ENCODE results near the gene CMTM8.

The CMTM8 gene

DNA sequence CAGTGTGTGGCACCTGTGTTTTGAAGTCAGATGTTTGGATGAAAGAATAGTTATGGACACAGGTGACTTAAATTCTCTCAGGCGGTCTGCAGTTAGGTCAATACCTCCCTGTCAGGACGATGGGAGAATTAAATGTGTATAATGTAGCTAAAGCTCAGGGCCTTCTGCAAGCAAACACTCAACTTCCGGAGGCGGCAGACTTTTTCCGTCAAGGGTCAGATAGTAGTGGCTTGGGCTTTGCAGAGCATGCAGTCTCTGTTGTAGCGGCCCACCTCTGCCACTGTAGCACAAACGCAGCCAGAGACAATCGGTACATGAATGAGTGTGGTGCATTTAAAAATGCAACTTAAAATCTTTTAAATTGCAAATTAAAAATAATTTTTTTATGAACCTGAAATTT lies 47.4 kb downstream of the CMTM8 start:
- Histone ChIP-seq H3K27me3 (ENCODE audit: insufficient read depth, low read length, poor library complexity) (no peaks in the 10 kb centered on the region), H3K4me3 (ENCODE audit: low read depth in 1 of 2, low read length in 2 of 2) (no peak overlapping the region), H3K9me3 (ENCODE audit: insufficient read depth, low read length, severe bottlenecking) (no peaks in the 10 kb centered on the region), H3K27ac (ENCODE audit: low read length) (no peak overlapping the region), H3K36me3 (ENCODE audit: insufficient read depth, low read length) (no peaks in the 10 kb centered on the region), H3K9ac (ENCODE audit: low read depth, low read length) (no peak overlapping the region), H2AFZ (ENCODE audit: low read depth, low read length) (no peak overlapping the region), H3K4me2 (ENCODE audit: insufficient read depth, low read length) (no peak overlapping the region), H3K4me1 (ENCODE audit: insufficient read depth, low read length) (peaks cover 15% of the 10 kb centered on the region), H3K79me2 (ENCODE audit: insufficient read depth, low read length) (no peaks in the 10 kb centered on the region), H4K20me1 (ENCODE audit: insufficient read depth, low read length) (no peaks in the 10 kb centered on the region)
- TF ChIP-seq, protein P1, sequence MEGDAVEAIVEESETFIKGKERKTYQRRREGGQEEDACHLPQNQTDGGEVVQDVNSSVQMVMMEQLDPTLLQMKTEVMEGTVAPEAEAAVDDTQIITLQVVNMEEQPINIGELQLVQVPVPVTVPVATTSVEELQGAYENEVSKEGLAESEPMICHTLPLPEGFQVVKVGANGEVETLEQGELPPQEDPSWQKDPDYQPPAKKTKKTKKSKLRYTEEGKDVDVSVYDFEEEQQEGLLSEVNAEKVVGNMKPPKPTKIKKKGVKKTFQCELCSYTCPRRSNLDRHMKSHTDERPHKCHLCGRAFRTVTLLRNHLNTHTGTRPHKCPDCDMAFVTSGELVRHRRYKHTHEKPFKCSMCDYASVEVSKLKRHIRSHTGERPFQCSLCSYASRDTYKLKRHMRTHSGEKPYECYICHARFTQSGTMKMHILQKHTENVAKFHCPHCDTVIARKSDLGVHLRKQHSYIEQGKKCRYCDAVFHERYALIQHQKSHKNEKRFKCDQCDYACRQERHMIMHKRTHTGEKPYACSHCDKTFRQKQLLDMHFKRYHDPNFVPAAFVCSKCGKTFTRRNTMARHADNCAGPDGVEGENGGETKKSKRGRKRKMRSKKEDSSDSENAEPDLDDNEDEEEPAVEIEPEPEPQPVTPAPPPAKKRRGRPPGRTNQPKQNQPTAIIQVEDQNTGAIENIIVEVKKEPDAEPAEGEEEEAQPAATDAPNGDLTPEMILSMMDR (IDR thresholded peaks at IDR 0.05; ENCODE audit: borderline replicate concordance, extremely low read depth, low read length, poor library complexity, severe bottlenecking) = no peak
- TF ChIP-seq EZH2 (IDR thresholded peaks at IDR 0.05; ENCODE audit: borderline replicate concordance, low read depth, low read length, severe bottlenecking) = no peak
- ATAC-seq (ENCODE audit: insufficient read depth, low read depth) (no peak), DNase-seq (no peak)

DNA sequence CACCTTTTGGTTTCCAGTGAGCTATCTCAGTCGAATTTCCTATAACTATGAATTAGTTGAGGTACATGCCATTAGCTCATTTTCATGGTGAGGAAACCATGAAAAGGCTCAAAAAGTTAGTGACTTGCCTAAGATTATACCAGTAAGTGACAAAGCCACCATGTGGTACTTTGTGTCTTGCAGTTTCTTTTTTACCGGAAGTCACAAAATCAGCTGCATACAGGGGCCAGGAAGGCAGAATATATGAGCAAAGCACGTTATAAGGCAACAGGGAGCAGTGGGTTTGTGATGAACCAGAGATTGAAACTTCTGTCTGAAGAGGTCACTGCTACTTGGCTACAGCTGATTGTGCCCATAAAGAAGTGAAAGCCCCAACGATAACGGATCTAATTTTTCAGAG lies 50.3 kb downstream of the CMTM8 start:
- peak; percentile 92 for ATAC-seq (ENCODE audit: insufficient read depth, low read depth)
- H3K4me3 ChIP-seq (ENCODE audit: low read depth in 1 of 2, low read length in 2 of 2) = peak overlapping the region in 1 of 2 experiments; percentile 9; a peak in 1 of 4 replicates
- no peaks in the 10 kb centered on the region for H3K9me3 ChIP-seq (ENCODE audit: insufficient read depth, low read length, severe bottlenecking)
- H3K79me2 ChIP-seq (ENCODE audit: insufficient read depth, low read length) = no peaks in the 10 kb centered on the region
- peak overlapping the region; percentile 71 for H2AFZ ChIP-seq (ENCODE audit: low read depth, low read length)
- peak; percentile 50 for DNase-seq
- H3K9ac ChIP-seq (ENCODE audit: low read depth, low read length) = peak overlapping the region; percentile 13
- H3K4me2 ChIP-seq (ENCODE audit: insufficient read depth, low read length) = peak overlapping the region; percentile 32
- no peaks in the 10 kb centered on the region for H3K27me3 ChIP-seq (ENCODE audit: insufficient read depth, low read length, poor library complexity)
- no peak for TF ChIP-seq EZH2 (IDR thresholded peaks at IDR 0.05; ENCODE audit: borderline replicate concordance, low read depth, low read length, severe bottlenecking)
- TF ChIP-seq, protein P1 (IDR thresholded peaks at IDR 0.05; ENCODE audit: borderline replicate concordance, extremely low read depth, low read length, poor library complexity, severe bottlenecking) = peak; percentile 51
- H3K27ac ChIP-seq (ENCODE audit: low read length) = peak overlapping the region; percentile 60
- no peaks in the 10 kb centered on the region for H4K20me1 ChIP-seq (ENCODE audit: insufficient read depth, low read length)
- peaks cover 15% of the 10 kb centered on the region for H3K4me1 ChIP-seq (ENCODE audit: insufficient read depth, low read length)
- H3K36me3 ChIP-seq (ENCODE audit: insufficient read depth, low read length) = no peaks in the 10 kb centered on the region

DNA sequence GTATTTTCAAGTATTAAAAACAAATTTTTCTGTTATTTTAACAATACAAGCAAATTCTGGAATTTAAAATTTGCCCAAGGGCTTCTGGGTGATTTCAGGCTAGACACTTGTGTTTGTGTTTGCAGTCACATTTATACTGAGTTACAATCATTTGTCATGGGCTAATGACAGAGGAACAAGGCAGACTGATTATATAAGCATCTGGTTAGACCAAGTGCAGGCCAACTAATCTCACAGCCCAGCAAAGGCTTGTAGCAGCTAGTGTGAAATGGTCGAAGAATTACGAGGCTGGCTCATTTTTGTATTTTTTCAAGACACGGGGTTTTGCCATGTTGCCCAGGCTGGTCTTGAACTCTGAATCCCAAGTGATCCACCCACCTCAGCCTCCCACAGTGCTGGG lies 52.1 kb downstream of the CMTM8 start:
- Histone ChIP-seq H3K9me3 (ENCODE audit: insufficient read depth, low read length, severe bottlenecking) (no peaks in the 10 kb centered on the region), H4K20me1 (ENCODE audit: insufficient read depth, low read length) (no peaks in the 10 kb centered on the region), H3K9ac (ENCODE audit: low read depth, low read length) (no peak overlapping the region), H3K79me2 (ENCODE audit: insufficient read depth, low read length) (no peaks in the 10 kb centered on the region), H3K27ac (ENCODE audit: low read length) (no peak overlapping the region), H3K4me2 (ENCODE audit: insufficient read depth, low read length) (no peak overlapping the region), H3K4me1 (ENCODE audit: insufficient read depth, low read length) (peaks cover 15% of the 10 kb centered on the region), H3K4me3 (ENCODE audit: low read depth in 1 of 2, low read length in 2 of 2) (no peak overlapping the region), H2AFZ (ENCODE audit: low read depth, low read length) (no peak overlapping the region), H3K36me3 (ENCODE audit: insufficient read depth, low read length) (no peaks in the 10 kb centered on the region), H3K27me3 (ENCODE audit: insufficient read depth, low read length, poor library complexity) (no peaks in the 10 kb centered on the region)
- ATAC-seq (ENCODE audit: insufficient read depth, low read depth) (no peak), DNase-seq (no peak)
- TF ChIP-seq, protein P1 (IDR thresholded peaks at IDR 0.05; ENCODE audit: borderline replicate concordance, extremely low read depth, low read length, poor library complexity, severe bottlenecking) = no peak
- TF ChIP-seq EZH2 (IDR thresholded peaks at IDR 0.05; ENCODE audit: borderline replicate concordance, low read depth, low read length, severe bottlenecking) = no peak
